ENCODE results near the gene OR2AP1. TPM values are rescaled to one million over a fixed set of nuclear protein-coding genes. Genes with fewer than 3 reads are reported as not detected.
"Not testable (repeated sequence)": the region's sequence is repeated elsewhere in the genome, so short reads cannot be mapped to it uniquely, and the experiment has no call there.

OR2AP1 gene
- total RNA-seq, 2 experiments from 2014 or later = not detected

DNA sequence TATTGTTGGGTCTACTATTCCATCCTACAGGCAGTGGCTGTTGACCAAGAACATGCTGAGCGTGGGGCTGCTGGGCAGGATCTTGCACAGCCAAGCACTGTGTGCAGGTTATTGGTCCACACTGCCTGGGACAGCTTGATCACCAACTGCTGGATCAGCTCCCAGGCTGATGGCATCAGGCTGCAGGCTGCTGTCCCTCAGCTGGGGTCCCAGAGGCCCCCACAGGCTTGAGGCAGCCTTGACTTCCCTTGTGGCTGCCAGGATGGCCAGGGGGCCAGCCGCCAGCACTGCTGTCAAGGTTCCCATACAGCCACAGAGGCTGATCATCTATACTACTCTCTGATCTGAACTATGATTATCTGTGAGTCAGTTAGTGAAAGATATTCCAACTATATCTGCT is 9.8 kb downstream of the OR2AP1 start:
- POLR2A ChIA-PET = no interaction called here
- H3K4me1 Mint-ChIP-seq (ENCODE audit: low read depth) = no peaks in the 10 kb centered on the region
- H3K27ac Mint-ChIP-seq = no peak overlapping the region
- intact Hi-C loops (cut with micrococcal nuclease) = no loop called here
- TF ChIP-seq, protein P1, sequence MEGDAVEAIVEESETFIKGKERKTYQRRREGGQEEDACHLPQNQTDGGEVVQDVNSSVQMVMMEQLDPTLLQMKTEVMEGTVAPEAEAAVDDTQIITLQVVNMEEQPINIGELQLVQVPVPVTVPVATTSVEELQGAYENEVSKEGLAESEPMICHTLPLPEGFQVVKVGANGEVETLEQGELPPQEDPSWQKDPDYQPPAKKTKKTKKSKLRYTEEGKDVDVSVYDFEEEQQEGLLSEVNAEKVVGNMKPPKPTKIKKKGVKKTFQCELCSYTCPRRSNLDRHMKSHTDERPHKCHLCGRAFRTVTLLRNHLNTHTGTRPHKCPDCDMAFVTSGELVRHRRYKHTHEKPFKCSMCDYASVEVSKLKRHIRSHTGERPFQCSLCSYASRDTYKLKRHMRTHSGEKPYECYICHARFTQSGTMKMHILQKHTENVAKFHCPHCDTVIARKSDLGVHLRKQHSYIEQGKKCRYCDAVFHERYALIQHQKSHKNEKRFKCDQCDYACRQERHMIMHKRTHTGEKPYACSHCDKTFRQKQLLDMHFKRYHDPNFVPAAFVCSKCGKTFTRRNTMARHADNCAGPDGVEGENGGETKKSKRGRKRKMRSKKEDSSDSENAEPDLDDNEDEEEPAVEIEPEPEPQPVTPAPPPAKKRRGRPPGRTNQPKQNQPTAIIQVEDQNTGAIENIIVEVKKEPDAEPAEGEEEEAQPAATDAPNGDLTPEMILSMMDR (IDR thresholded peaks at IDR 0.05) = no peak
- no peak overlapping the region for H3K4me3 Mint-ChIP-seq
- CTCF ChIA-PET = no interaction called here
- peaks cover 36% of the 10 kb centered on the region for H3K27me3 Mint-ChIP-seq
- DNase-seq = no peak
- no peaks in the 10 kb centered on the region for H3K36me3 Mint-ChIP-seq (ENCODE audit: low read depth)
- peaks cover 4% of the 10 kb centered on the region for H3K9me3 Mint-ChIP-seq
- no peak for ATAC-seq

DNA sequence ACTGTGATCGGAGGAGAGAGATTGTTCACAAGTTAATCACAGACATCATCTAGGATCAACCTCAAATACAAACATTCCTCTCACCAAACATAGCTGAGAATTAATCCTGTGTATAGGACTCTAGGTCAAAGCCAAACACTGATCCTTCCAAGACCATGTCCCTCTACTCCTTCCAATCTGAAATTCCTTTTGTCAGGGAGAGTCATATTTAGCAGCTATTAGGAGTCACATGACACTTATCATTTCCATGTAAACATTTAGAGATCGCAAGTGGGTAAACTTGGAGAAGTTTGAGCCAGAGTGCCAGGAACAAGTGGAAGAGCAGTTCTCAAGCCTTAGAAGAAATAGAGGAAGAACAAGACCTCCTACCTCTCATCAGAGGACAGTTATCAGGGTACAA is 13.5 kb downstream of the OR2AP1 start:
- Mint-ChIP-seq H3K9me3 (no peaks in the 10 kb centered on the region), H3K27me3 (peaks cover 33% of the 10 kb centered on the region), H3K4me3 (no peak overlapping the region), H3K4me1 (ENCODE audit: low read depth) (no peaks in the 10 kb centered on the region), H3K27ac (no peak overlapping the region), H3K36me3 (ENCODE audit: low read depth) (no peaks in the 10 kb centered on the region)
- ChIA-PET CTCF (no interaction called here), POLR2A (interaction anchor here (0.5 kb wide), 1 partner anchor 207 kb away, joined by 3 read pairs; no protein-coding TSS in a partner anchor)
- no peak for ATAC-seq
- TF ChIP-seq, protein P1 (IDR thresholded peaks at IDR 0.05) = no peak
- no peak for DNase-seq
- intact Hi-C loops (cut with micrococcal nuclease) = no loop called here

DNA sequence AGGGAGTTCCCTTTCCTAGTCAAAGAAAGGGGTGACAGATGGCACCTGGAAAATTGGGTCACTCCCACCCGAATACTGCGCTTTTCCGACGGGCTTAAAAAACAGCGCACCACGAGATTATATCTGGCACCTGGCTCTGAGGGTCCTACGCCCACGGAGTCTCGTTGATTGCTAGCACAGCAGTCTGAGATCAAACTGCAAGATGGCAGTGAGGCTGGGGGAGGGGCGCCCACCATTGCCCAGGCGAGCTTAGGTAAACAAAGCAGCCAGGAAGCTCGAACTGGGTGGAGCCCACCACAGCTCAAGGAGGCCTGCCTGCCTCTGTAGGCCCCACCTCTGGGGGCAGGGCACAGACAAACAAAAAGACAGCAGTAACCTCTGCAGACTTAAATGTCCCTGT is 17.9 kb downstream of the OR2AP1 start:
- ATAC-seq; H3K36me3 Mint-ChIP-seq (ENCODE audit: low read depth); H3K27ac Mint-ChIP-seq; H3K4me1 Mint-ChIP-seq (ENCODE audit: low read depth); H3K9me3 Mint-ChIP-seq; DNase-seq; CTCF ChIA-PET; POLR2A ChIA-PET; intact Hi-C loops (cut with micrococcal nuclease); H3K4me3 Mint-ChIP-seq: not testable (repeated sequence)
- peaks cover 28% of the 10 kb centered on the region for H3K27me3 Mint-ChIP-seq

DNA sequence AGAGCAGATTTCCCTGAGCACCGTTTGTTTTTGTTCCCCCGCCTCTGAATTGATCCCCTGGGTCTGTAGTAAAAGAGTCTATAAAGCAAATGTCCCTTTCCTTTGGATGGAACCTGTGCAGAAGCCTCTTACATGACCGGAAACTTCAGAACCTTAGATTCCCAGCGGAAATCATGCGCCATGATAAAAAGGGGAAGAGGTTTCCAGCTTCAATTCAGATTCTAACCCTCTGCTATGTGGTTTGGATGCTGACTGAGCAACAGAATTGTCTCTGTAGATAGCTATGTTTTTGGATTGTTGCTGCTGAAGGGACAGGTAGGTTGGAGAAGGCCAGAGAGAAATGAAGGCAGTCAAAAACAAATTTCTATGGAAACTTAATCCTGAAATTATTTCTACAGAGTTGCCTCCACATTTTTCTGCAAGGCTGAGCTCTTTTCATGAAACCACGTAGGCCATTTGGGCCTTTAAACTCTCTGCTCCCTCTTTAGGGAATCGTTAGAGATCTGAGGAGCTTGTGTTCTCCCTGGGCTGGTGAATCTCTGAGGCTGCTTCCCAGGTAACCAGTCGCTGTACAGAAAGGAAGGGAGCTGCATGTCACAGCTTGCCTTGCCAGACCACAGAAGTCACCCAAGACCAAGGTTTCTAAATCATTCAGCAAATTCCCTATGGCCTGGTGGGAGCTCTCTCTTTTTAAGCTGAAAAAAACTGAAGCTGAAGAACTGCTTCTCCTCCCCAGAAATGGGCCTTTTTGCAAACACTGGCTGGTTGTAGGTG is 35.7 kb downstream of the OR2AP1 start:
- Mint-ChIP-seq H3K9me3 (peaks cover 2% of the 10 kb centered on the region), H3K27me3 (peaks cover 39% of the 10 kb centered on the region), H3K36me3 (ENCODE audit: low read depth) (no peaks in the 10 kb centered on the region), H3K4me1 (ENCODE audit: low read depth) (peaks cover 7% of the 10 kb centered on the region), H3K4me3 (no peak overlapping the region), H3K27ac (no peak overlapping the region)
- no peak for DNase-seq
- TF ChIP-seq, protein P1 (IDR thresholded peaks at IDR 0.05) = no peak
- CTCF ChIA-PET = interaction anchor here (2.5 to 4.4 kb wide), 2 partner anchors 11 to 49 kb away, joined by 8 to 16 read pairs; no protein-coding TSS in a partner anchor
- intact Hi-C loops (cut with micrococcal nuclease) = no loop called here
- POLR2A ChIA-PET = interaction anchor here (0.6 kb wide), 1 partner anchor 34 kb away, joined by 3 read pairs; no protein-coding TSS in a partner anchor
- no peak for ATAC-seq

DNA sequence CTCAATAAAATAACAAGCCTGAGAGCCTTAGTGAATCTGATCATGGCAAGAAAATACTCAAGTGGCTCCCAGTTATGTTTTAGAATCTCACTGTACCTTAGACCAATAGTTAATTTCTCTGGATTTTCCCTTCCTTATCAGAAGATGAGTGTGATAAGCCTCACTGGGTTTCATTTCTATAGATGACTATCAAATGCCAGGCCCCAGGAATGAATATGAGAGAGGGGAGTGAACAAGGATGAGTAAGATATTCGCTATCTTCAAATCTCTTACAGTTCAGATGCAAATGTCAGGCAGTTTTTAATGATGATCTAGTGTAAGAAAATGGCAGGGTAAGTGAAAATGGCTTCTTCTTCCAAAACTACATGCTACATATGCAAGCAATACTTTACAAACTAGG is 38.3 kb downstream of the OR2AP1 start:
- peaks cover 8% of the 10 kb centered on the region for H3K9me3 Mint-ChIP-seq
- H3K36me3 Mint-ChIP-seq (ENCODE audit: low read depth) = no peaks in the 10 kb centered on the region
- POLR2A ChIA-PET = no interaction called here
- no peak overlapping the region for H3K4me3 Mint-ChIP-seq
- ATAC-seq = peak; percentile 39
- H3K4me1 Mint-ChIP-seq (ENCODE audit: low read depth) = peaks cover 7% of the 10 kb centered on the region
- TF ChIP-seq, protein P1 (IDR thresholded peaks at IDR 0.05) = no peak
- intact Hi-C loops (cut with micrococcal nuclease) = no loop called here
- no peak for DNase-seq
- CTCF ChIA-PET = interaction anchor here (1.4 to 4.4 kb wide), 2 partner anchors 8 to 46 kb away, joined by 3 to 16 read pairs; no protein-coding TSS in a partner anchor
- H3K27ac Mint-ChIP-seq = no peak overlapping the region
- peaks cover 35% of the 10 kb centered on the region for H3K27me3 Mint-ChIP-seq
